GM19238 (cell line): Measurements from ENCODE around the gene SIAH1.
"Not testable (repeated sequence)": the region's sequence is repeated elsewhere in the genome, so short reads cannot be mapped to it uniquely, and the experiment has no call there.

Source experiments
- DNase-seq: peaks from one replicate; pipeline ENCODE4 v3.0.0; 2011; ENCODE audit warnings: low spot score; ENCODE audit not compliant: insufficient read length

SIAH1 gene

GRCh38 chr16:48385253-48386150 is at the start of gene SIAH1:
Gene SIAH1 (minus strand): TSS chr16:48385413. CDS start chr16:48362428, 22,985 bp downstream.
- peak; percentile 92 for DNase-seq

- DNase-seq = no peak
Measured at GRCh38 chr16:48434653-48435317, 49.6 kb upstream of the SIAH1 start.

GRCh38 chr16:48433850-48434530 is 48.8 kb upstream of the SIAH1 start:
- DNase-seq = no peak

GRCh38 chr16:48433116-48433849 is 48.1 kb upstream of the SIAH1 start:
- no peak for DNase-seq

GRCh38 chr16:48432136-48432535 is 46.9 kb upstream of the SIAH1 start:
- DNase-seq = peak; percentile 27

GRCh38 chr16:48430890-48431289 is 45.7 kb upstream of the SIAH1 start:
- no peak for DNase-seq

- no peak for DNase-seq
Measured at GRCh38 chr16:48426244-48427141, 41.3 kb upstream of the SIAH1 start.

- DNase-seq = no peak
Measured at GRCh38 chr16:48422537-48422936, 37.3 kb upstream of the SIAH1 start.

GRCh38 chr16:48421741-48422140 is 36.5 kb upstream of the SIAH1 start:
- DNase-seq = no peak

- no peak for DNase-seq
Measured at GRCh38 chr16:48420437-48420836, 35.2 kb upstream of the SIAH1 start.

GRCh38 chr16:48416617-48417016 is 31.4 kb upstream of the SIAH1 start:
- DNase-seq = not testable (repeated sequence)

- DNase-seq = no peak
Measured at GRCh38 chr16:48413272-48413671, 28.1 kb upstream of the SIAH1 start.

- no peak for DNase-seq
Measured at GRCh38 chr16:48409839-48410632, 24.8 kb upstream of the SIAH1 start.

- no peak for DNase-seq
Measured at GRCh38 chr16:48408688-48409087, 23.5 kb upstream of the SIAH1 start.

GRCh38 chr16:48405907-48406306 is 20.7 kb upstream of the SIAH1 start:
- DNase-seq = no peak

- DNase-seq = no peak
Measured at GRCh38 chr16:48405153-48405552, 19.9 kb upstream of the SIAH1 start.

GRCh38 chr16:48402547-48402946 is 17.3 kb upstream of the SIAH1 start:
- not testable (repeated sequence) for DNase-seq

- no peak for DNase-seq
Measured at GRCh38 chr16:48395375-48395774, 10.2 kb upstream of the SIAH1 start.

- DNase-seq = no peak
Measured at GRCh38 chr16:48394355-48394703, 9.1 kb upstream of the SIAH1 start.
